HL-60 (cell line): Measurements from ENCODE around the gene APOBEC3B.

ENCODE experiments used
- GABPA ChIP-seq: IDR thresholded peaks from 2 replicates; pipeline ENCODE4 v1.6.1; 2012; ENCODE audit warnings: low read depth
- POLR2AphosphoS5 ChIP-seq: IDR thresholded peaks from 2 replicates; pipeline ENCODE4 v1.6.1; 2012; ENCODE audit warnings: low read depth
- SPI1 ChIP-seq: IDR thresholded peaks from 2 replicates; pipeline ENCODE4 v1.6.1; 2012; ENCODE audit warnings: low read depth, mild to moderate bottlenecking, borderline replicate concordance
- TF ChIP-seq, protein P1 (sequence below): IDR thresholded peaks from one replicate; pipeline ENCODE4 v1.5.1; 2011; ENCODE audit warnings: low read length, control low read depth, inconsistent platforms; ENCODE audit not compliant: insufficient read depth
- TF ChIP-seq, protein P2 (sequence below): IDR thresholded peaks from 2 replicates; pipeline ENCODE4 v1.6.1; 2012; ENCODE audit warnings: low read depth; ENCODE audit not compliant: insufficient replicate concordance

- TF ChIP-seq, protein P1, sequence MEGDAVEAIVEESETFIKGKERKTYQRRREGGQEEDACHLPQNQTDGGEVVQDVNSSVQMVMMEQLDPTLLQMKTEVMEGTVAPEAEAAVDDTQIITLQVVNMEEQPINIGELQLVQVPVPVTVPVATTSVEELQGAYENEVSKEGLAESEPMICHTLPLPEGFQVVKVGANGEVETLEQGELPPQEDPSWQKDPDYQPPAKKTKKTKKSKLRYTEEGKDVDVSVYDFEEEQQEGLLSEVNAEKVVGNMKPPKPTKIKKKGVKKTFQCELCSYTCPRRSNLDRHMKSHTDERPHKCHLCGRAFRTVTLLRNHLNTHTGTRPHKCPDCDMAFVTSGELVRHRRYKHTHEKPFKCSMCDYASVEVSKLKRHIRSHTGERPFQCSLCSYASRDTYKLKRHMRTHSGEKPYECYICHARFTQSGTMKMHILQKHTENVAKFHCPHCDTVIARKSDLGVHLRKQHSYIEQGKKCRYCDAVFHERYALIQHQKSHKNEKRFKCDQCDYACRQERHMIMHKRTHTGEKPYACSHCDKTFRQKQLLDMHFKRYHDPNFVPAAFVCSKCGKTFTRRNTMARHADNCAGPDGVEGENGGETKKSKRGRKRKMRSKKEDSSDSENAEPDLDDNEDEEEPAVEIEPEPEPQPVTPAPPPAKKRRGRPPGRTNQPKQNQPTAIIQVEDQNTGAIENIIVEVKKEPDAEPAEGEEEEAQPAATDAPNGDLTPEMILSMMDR = no peak
- TF ChIP-seq, protein P2, sequence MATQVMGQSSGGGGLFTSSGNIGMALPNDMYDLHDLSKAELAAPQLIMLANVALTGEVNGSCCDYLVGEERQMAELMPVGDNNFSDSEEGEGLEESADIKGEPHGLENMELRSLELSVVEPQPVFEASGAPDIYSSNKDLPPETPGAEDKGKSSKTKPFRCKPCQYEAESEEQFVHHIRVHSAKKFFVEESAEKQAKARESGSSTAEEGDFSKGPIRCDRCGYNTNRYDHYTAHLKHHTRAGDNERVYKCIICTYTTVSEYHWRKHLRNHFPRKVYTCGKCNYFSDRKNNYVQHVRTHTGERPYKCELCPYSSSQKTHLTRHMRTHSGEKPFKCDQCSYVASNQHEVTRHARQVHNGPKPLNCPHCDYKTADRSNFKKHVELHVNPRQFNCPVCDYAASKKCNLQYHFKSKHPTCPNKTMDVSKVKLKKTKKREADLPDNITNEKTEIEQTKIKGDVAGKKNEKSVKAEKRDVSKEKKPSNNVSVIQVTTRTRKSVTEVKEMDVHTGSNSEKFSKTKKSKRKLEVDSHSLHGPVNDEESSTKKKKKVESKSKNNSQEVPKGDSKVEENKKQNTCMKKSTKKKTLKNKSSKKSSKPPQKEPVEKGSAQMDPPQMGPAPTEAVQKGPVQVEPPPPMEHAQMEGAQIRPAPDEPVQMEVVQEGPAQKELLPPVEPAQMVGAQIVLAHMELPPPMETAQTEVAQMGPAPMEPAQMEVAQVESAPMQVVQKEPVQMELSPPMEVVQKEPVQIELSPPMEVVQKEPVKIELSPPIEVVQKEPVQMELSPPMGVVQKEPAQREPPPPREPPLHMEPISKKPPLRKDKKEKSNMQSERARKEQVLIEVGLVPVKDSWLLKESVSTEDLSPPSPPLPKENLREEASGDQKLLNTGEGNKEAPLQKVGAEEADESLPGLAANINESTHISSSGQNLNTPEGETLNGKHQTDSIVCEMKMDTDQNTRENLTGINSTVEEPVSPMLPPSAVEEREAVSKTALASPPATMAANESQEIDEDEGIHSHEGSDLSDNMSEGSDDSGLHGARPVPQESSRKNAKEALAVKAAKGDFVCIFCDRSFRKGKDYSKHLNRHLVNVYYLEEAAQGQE = no peak
- no peak for TF ChIP-seq POLR2AphosphoS5
- no peak for TF ChIP-seq SPI1
- TF ChIP-seq GABPA = no peak
These were observed 34.4 kb downstream of the APOBEC3B start for GRCh38 chr22:39016592-39016991.
